Mucosa of stomach (tissue), 1 donor: ENCODE data around the gene ROGDI.

ENCODE experiments used
- H3K27me3 ChIP-seq: one replicate; pipeline ENCODE4 v1.7.0; 2013; ENCODE audit warnings: mild to moderate bottlenecking, low read length; ENCODE audit not compliant: control insufficient read depth, insufficient read depth
- H3K36me3 ChIP-seq: one replicate; pipeline ENCODE4 v1.7.0; 2013; ENCODE audit warnings: low read length; ENCODE audit not compliant: control insufficient read depth, insufficient read depth
- H3K4me1 ChIP-seq: one replicate; pipeline ENCODE4 v1.7.0; 2013; ENCODE audit warnings: mild to moderate bottlenecking, low read length; ENCODE audit not compliant: control insufficient read depth, insufficient read depth
- H3K4me3 ChIP-seq: one replicate; pipeline ENCODE4 v1.7.0; 2013; ENCODE audit warnings: low read length
- H3K9ac ChIP-seq: one replicate; pipeline ENCODE4 v1.7.0; 2013; ENCODE audit warnings: mild to moderate bottlenecking, low read length, moderate library complexity
- H3K9me3 ChIP-seq: one replicate; pipeline ENCODE4 v1.7.0; 2013; ENCODE audit warnings: mild to moderate bottlenecking, low read length, moderate library complexity; ENCODE audit not compliant: control insufficient read depth
- donor health status: Pancreatic carcinoma.

The ROGDI gene

GRCh38 chr16:4767872-4768548 is 34.4 kb downstream of the ROGDI start:
- Histone ChIP-seq H3K9me3 (no peaks in the 10 kb centered on the region), H3K9ac (peak overlapping the region; percentile 72), H3K4me1 (peaks cover 21% of the 10 kb centered on the region), H3K36me3 (no peaks in the 10 kb centered on the region), H3K4me3 (peak overlapping the region; percentile 69), H3K27me3 (no peaks in the 10 kb centered on the region)

- Histone ChIP-seq H3K4me3 (peak within 1 kb of the TSS; percentile 74), H3K36me3 (peaks cover 1% of the 10 kb centered on the region), H3K27me3 (no peaks in the 10 kb centered on the region), H3K9ac (peak within 1 kb of the TSS; percentile 90), H3K4me1 (peaks cover 21% of the 10 kb centered on the region), H3K9me3 (no peaks in the 10 kb centered on the region)
These were observed 35.4 kb downstream of the ROGDI start, which contains the start of gene ZNF500 for GRCh38 chr16:4766875-4767628. Gene ZNF500, minus strand, starts transcription at chr16:4767162. Its CDS starts 1,184 bp downstream, at chr16:4765978.

GRCh38 chr16:4765511-4766474 is 36.6 kb downstream of the ROGDI start:
- Histone ChIP-seq H3K4me3 (peak overlapping the region; percentile 74), H3K27me3 (no peaks in the 10 kb centered on the region)

GRCh38 chr16:4763791-4764190 is 38.6 kb downstream of the ROGDI start:
- H3K36me3 ChIP-seq: peaks cover 5% of the 10 kb centered on the region
- H3K9me3 ChIP-seq: no peaks in the 10 kb centered on the region

More at GRCh38 chr16:4765511-4766474, 36.6 kb downstream of the ROGDI start:
- H3K9ac ChIP-seq: peak overlapping the region; percentile 90
- peaks cover 5% of the 10 kb centered on the region for H3K36me3 ChIP-seq
- no peaks in the 10 kb centered on the region for H3K9me3 ChIP-seq
- peaks cover 21% of the 10 kb centered on the region for H3K4me1 ChIP-seq

DNA sequence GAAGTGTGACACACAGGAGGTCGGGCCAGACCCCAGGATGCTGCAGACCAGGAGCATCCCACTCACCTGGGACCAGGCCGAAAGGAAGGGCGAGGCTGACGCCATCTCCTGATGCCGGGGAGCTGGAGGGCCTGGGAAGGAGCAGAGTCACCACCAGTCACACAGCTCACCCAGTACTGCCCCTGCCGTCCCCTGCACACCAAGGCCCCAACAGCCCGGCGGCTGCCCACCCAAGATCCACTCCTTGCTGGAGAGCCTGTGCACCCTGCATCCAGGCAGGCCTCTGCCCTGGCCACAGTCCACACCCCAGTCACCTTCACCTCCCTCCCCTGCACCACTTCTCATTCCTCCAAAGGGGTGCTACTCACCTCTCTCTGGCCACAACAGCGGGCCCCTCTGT is 40.2 kb downstream of the ROGDI start:
- H3K27me3 ChIP-seq: no peaks in the 10 kb centered on the region
- H3K4me3 ChIP-seq: no peak overlapping the region
- H3K4me1 ChIP-seq: peaks cover 6% of the 10 kb centered on the region
- peaks cover 5% of the 10 kb centered on the region for H3K36me3 ChIP-seq
- no peak overlapping the region for H3K9ac ChIP-seq
- H3K9me3 ChIP-seq: no peaks in the 10 kb centered on the region

More at GRCh38 chr16:4763791-4764190, 38.6 kb downstream of the ROGDI start:
- no peaks in the 10 kb centered on the region for H3K27me3 ChIP-seq
- H3K4me3 ChIP-seq: no peak overlapping the region
- peaks cover 15% of the 10 kb centered on the region for H3K4me1 ChIP-seq
- no peak overlapping the region for H3K9ac ChIP-seq

- H3K27me3 ChIP-seq: no peaks in the 10 kb centered on the region
- H3K36me3 ChIP-seq: peaks cover 5% of the 10 kb centered on the region
- H3K4me3 ChIP-seq: no peak overlapping the region
- no peak overlapping the region for H3K9ac ChIP-seq
- H3K4me1 ChIP-seq: no peaks in the 10 kb centered on the region
- H3K9me3 ChIP-seq: no peaks in the 10 kb centered on the region
These were observed 42.1 kb downstream of the ROGDI start for GRCh38 chr16:4760221-4760910.

GRCh38 chr16:4755687-4756086 is 46.7 kb downstream of the ROGDI start:
- no peak overlapping the region for H3K9ac ChIP-seq
- no peaks in the 10 kb centered on the region for H3K36me3 ChIP-seq
- no peak overlapping the region for H3K4me3 ChIP-seq
- no peaks in the 10 kb centered on the region for H3K27me3 ChIP-seq
- H3K9me3 ChIP-seq: no peaks in the 10 kb centered on the region
- H3K4me1 ChIP-seq: no peaks in the 10 kb centered on the region

DNA sequence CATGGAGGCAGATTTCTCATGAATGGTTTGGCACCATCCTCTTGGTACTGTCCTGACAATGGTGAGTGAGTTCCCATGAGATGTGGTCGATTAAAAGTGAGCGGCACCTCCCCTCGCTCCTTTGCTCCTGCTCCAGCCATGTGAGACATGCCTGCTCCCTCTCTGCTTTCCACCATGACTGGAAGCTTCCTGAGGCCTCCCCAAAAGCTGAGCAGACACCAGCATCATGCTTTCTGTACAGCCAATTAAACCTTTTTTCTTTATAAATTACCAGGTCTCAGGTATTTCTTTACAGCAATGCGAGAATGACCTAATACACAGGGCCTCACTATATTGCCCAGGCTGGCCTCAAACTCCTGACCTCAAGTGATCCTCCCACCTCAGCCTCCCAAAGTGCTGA is 47.6 kb downstream of the ROGDI start:
- H3K9me3 ChIP-seq: no peaks in the 10 kb centered on the region
- no peaks in the 10 kb centered on the region for H3K27me3 ChIP-seq
- H3K4me3 ChIP-seq: no peak overlapping the region
- H3K4me1 ChIP-seq: no peaks in the 10 kb centered on the region
- H3K36me3 ChIP-seq: no peaks in the 10 kb centered on the region
- no peak overlapping the region for H3K9ac ChIP-seq

DNA sequence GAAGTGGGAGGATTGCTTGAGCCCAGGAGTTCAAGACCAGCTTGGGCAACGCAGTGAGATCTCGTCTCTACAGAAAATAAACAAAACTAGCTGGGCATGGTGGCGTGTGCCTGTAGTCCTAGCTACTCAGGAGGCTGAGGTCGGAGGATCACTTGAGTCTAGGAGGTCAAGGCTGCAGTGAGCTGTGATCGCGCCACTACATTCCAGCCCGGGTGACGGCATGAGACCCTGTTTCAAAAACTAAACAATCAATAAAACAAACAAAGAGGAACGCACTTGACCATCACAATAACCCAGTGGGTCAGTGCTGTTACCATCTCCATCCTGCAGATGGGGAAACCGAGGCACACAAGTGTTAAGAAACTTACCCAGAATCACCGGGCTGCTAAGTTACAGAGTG is 49.2 kb downstream of the ROGDI start:
- Histone ChIP-seq H3K27me3 (no peaks in the 10 kb centered on the region), H3K9ac (no peak overlapping the region), H3K4me1 (no peaks in the 10 kb centered on the region), H3K36me3 (no peaks in the 10 kb centered on the region), H3K4me3 (no peak overlapping the region), H3K9me3 (no peaks in the 10 kb centered on the region)

DNA sequence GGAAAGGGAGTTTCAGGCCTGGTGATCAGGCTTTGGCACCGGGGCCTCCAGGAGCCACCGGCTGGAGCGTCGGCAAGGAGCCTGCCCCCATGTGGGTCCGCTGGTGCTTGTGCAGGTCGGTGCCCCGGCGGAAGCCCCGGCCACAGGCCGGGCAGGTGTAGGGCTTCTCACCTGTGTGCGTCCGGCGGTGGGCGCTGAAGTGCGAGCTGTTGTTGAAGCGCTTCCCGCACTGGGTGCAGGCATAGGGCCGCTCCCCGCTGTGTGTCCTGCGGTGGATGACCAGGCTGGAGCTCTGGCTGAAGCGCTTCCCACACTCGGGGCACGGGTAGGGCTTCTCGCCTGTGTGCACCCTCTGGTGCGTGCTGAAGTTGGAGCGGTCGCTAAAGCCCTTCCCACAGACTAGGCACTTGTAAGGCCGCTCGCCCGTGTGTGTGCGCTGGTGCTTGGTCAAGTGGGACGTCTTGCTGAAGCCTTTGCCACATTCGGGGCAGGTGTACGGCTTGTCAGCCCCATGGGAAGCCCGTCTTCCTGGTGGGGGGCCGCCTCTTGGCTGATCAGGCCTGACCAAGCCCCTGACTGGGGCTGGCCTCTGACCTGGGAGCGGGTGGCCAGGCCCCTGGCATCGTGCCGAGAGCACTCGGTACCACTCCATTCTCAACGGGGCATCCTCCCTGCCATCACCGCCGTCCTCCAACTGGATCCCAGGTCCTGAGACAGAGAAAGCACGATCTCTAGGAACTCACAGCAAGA is 49.9 kb downstream of the ROGDI start:
- no peaks in the 10 kb centered on the region for H3K9me3 ChIP-seq
- no peaks in the 10 kb centered on the region for H3K4me1 ChIP-seq
- no peak overlapping the region for H3K4me3 ChIP-seq
- H3K36me3 ChIP-seq: no peaks in the 10 kb centered on the region
- no peaks in the 10 kb centered on the region for H3K27me3 ChIP-seq
- no peak overlapping the region for H3K9ac ChIP-seq

GRCh38 chr16:4750896-4751295 is 51.5 kb downstream of the ROGDI start:
- no peaks in the 10 kb centered on the region for H3K36me3 ChIP-seq
- H3K4me3 ChIP-seq: no peak overlapping the region
- no peak overlapping the region for H3K9ac ChIP-seq
- H3K27me3 ChIP-seq: no peaks in the 10 kb centered on the region
- H3K4me1 ChIP-seq: no peaks in the 10 kb centered on the region
- H3K9me3 ChIP-seq: no peaks in the 10 kb centered on the region
